ENCODE data around the gene OR13F1. TPM values are rescaled to one million over a fixed set of nuclear protein-coding genes. Genes with fewer than 3 reads are reported as not detected.
A peak's percentile ranks its signal among the peaks of the same experiment; 100 is the strongest.
"Not testable (repeated sequence)": the region's sequence is repeated elsewhere in the genome, so short reads cannot be mapped to it uniquely, and the experiment has no call there.

Gene OR13F1, protein sequence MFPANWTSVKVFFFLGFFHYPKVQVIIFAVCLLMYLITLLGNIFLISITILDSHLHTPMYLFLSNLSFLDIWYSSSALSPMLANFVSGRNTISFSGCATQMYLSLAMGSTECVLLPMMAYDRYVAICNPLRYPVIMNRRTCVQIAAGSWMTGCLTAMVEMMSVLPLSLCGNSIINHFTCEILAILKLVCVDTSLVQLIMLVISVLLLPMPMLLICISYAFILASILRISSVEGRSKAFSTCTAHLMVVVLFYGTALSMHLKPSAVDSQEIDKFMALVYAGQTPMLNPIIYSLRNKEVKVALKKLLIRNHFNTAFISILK
- not detected for polyA plus RNA-seq (ENCODE audit: insufficient read length in 4 of 4)

DNA sequence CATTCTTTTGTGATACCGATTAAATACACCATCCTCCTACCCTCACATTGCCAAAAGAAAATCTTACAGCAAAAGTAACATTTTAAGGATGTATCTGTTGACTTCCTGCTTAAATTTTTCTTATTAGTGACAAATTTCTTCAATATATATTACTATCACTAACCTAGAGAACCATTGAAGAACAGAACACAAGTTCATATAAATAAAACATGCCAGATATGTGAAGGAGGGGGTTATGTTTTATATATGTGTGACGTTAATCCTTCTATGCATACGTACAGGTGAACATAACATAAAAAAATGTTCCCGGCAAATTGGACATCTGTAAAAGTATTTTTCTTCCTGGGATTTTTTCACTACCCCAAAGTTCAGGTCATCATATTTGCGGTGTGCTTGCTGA lies at the start of gene OR13F1:
Gene OR13F1, plus strand, starts transcription at position 301 of the 400 bp plus-strand sequence. Its CDS starts 0 bp downstream, at position 301.
- DNase-seq (ENCODE audit: low read depth in 4 of 4, low spot score in 2 of 4), result no peak

DNA sequence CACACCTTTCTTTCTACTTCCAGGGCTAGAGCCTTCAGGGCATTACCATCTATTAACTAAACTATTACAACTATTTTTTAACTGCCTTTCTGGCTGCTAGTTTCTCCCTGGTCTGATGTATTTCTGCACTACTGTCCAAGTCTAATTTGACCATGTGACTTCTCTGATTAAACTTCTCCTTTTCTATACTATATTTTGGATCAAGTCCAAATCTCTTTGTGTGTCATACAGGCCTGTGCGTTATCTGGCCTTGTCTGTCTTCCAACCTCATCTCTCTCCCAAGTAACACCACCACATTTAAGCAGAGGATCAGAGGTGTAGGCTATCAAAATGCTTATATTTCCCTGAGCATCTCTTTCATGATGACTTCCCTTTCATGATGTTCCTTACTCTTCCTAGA lies 47.2 kb upstream of the OR13F1 start:
- no peak for DNase-seq (ENCODE audit: low read depth in 4 of 4, low spot score in 2 of 4)

DNA sequence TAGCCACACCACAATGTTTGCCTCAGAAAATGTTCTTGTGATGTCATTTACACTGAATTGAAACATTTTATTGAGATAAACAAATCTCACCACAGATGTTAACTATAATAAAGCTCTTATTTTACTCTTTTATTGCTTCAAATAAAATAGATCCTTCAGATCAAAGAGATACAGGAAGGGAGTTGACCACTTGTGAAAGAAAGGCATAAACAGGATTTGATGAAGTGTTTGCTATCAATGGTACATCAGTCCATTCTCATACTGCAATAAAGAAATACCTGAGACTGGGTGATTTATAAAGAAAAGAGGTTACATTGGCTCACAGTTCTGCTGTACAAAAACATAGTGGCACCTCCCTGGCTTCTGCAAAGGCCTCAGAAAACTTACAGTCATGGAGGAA lies 40.2 kb upstream of the OR13F1 start:
- DNase-seq (ENCODE audit: low read depth in 4 of 4, low spot score in 2 of 4), result no peak

DNA sequence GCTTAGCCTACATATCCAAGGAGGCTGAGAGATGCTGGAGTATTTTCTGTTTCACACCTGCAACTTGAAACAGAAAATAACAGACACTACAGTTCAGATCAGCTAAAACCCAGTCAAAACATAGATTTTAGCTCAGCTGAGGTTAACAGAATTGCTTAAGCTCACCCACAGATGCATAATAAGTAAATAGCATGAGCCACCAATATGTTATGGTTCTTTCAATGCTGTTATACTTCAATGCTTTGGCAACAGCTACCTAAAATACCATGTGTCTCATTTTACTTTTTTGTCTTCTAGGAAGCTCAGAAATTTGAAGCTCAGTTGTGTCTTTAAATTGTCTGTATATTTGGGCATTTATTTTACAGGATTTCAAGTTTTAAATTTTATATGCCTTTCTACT lies 35.8 kb upstream of the OR13F1 start:
- no peak for DNase-seq (ENCODE audit: low read depth in 4 of 4, low spot score in 2 of 4)

DNA sequence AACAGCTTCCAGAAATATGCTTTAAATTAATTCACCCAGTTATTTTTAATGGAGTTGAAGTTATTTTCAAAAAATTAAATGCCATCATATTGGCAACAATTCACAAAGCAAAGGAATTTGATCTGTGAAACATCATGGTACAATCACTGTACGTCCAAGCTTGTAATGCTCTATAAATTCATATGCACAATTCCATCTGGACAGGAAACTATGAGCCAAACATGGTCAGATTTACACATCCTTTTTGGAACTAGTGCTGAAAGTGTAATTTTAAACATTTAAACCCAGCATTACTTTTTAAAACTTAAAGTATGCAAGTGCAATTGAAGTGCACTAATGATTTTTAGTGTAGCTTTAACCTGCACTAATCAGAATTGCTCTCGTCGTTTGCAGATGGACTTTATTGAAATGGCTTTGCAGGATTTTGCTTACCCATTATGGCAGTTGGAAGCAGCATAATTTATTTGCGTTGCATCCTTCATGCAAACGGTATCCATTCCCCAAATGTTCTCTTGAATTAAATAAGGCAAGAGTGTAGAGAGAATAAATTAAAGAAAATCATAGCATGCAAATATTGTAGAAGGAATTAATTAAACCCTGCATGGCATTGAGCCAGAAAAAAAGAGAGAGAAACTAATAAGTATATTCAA lies 21.0 kb upstream of the OR13F1 start:
- DNase-seq (ENCODE audit: low read depth in 4 of 4, low spot score in 2 of 4), result no peak

DNA sequence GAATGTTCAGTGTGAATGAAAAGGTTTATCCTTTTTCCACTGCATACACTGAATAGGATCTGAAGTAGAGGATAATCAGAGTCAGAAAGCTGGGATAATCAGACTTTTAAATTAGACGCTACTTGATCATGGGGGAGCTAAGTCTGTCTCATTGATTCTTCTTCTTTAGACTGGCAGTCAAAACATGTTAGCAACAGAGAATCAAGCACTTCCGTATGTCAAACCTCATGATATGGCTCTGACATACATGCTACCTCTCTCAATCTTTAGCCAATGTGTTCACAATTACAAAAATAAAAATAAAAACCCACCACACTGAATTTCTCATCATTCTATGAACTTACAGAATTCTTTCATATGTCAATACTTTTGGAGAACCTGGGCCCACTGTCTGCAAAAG lies 19.0 kb upstream of the OR13F1 start:
- no peak for DNase-seq (ENCODE audit: low read depth in 4 of 4, low spot score in 2 of 4)

DNA sequence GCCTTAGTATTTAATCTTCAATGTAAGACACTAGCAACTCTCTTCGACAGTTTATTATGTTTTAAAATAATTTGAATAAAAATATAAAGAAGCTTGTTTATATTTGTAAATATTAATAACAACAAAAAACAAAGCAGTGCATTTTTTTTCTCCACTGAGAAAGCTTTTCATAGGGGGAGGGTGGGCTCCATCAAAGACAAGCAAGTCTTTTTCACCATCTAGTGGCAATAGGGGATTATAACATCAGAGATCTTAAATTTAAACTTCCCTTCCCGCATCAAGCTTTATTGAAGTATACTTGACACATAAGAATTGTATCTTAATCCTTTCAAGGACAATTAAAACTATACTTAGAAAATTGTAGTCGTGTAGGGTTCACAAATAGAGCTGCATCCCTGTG lies 9.3 kb upstream of the OR13F1 start:
- peak in 1 of 4 donors; percentile 6 for DNase-seq (ENCODE audit: low read depth in 4 of 4, low spot score in 2 of 4)

DNA sequence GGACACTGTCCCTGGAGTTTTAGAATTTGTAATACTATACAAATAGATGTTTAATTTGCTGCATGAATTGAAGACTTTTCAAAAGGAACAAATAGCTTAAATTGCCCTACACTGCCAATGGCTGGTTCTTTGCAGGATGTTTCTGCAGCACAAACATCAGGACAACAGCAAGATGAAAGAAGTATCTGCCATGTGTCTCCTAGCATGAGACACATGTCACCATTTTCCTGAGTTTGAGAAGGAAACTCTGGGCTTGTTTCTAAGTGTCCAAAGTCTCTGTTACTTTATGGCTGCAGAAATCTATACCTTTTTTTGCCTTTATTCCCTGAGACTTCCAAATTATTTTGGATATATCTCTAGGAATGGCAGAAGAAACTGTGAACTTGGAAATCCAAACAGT lies 623 bp upstream of the OR13F1 start:
- DNase-seq (ENCODE audit: low read depth in 4 of 4, low spot score in 2 of 4), result no peak

DNA sequence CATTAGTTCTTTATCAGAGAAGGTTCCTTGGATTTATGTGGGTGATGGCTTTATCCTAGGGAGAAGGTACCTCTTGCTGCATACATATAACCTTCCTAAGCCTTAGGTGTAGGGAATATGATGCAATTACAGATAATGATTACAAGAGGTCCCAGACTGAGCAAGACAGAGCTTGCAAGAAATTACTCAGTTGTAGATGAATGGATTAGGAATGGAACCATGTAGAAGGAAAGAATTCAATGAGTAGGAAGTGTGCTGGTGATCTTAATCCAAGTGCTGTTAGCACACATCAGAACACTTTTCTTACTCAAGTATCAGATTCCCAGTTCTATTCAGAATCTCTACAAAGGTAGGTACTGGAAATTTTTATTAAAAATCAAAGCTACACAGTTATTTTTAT lies 2.5 kb downstream of the OR13F1 start:
- DNase-seq (ENCODE audit: low read depth in 4 of 4, low spot score in 2 of 4), result no peak

DNA sequence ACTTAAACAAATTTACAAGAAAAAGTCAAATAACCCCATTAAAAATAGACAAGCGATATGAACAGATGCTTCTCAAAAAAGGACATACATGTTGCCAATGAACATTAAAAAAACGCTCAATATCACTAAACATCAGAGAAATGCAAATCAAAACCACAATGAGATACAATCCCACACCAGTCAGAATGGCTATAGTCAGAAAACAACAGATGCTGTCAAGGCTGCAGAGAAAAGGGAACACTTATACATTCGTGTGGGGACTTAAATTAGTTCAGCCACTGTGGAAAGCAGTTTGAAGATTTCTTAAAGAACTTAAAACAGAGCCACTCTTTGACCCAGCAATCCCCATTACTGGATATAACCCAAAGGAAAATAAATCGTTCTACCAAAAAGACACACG lies 10.8 kb downstream of the OR13F1 start:
- no peak for DNase-seq (ENCODE audit: low read depth in 4 of 4, low spot score in 2 of 4)

DNA sequence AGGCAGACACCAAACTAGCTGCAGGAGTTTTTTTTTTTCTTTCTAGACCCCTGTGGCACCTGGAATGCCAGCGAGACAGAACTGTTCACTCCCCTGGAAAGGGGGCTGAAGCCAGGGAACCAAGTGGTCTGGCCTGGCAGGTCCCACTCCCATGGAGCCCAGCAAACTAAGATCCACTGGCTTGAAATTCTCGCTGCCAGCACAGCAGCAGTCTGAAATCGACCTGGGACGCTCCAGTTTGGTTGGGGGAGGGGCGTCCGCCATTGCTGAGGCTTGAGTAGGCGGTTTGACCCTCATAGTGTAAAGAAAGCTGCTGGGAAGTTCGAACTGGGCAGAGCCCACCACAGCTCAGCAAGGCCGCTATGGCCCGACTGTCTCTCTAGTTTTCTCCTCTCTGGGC lies 16.2 kb downstream of the OR13F1 start:
- not testable (repeated sequence) for DNase-seq (ENCODE audit: low read depth in 4 of 4, low spot score in 2 of 4)

DNA sequence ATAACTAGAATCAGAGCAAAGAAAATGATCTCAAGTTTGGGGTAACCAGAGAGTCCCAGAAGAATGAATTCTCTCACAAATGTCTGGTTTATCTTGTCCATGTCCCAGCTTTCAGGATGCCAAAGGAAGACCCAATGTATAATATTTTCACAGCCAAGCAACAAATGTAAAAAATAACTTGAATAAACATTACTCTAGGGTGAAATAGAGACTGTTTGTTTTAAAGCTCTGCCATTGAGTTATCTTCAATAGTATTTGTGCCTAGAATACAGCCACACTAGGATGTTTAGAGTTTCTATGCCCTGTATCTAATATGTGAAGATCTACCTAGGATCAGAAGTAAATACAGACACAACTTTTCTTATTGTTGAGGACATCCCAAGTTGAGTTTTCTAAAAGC lies 23.0 kb downstream of the OR13F1 start, which contains the start of gene OR13C4:
Gene OR13C4, minus strand, starts transcription at position 101 of the 400 bp plus-strand sequence. Its CDS starts 0 bp downstream, at position 101.
- no peak for DNase-seq (ENCODE audit: low read depth in 4 of 4, low spot score in 2 of 4)

DNA sequence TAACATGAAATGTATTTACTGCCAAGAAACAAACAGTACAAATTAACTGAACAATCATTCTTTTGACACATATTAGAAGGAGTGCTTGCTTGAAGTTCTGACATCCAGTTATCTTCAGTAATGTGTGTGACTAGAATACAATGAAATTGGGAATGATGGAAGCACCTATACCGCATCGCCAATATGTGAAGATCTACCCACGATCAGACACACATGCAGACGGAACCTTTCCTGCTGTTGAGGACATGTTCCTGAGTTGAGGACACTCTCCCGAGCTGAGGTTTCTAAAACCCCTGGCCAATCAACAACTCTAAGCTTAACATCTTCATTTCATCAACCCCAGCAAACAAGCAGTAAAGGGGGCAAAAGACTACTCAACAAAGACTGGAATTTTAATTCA lies 32.7 kb downstream of the OR13F1 start, which contains the start of gene OR13C3:
Gene OR13C3, minus strand, starts transcription at position 101 of the 400 bp plus-strand sequence. CDS start 133 bp downstream, outside the sequence.
- no peak for DNase-seq (ENCODE audit: low read depth in 4 of 4, low spot score in 2 of 4)

DNA sequence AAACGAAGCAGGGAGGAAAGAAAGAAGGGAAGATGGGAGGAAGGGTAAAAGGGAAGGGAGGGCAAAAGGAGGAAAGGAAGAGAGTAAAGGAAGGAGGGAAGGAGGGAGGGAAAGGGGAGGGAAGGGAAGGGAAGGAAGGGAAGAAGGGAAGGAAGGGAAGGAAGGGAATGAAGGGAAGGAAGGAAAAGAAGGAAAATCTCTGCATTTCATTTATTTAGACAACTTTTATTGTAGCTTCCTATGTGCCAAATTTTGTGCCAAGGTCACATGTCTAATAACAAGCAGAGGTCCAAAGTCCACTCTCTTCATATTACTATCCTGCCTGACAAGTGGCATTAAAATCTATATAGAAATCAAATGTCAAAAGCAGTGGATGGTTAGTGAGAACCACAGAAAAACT lies 35.2 kb downstream of the OR13F1 start:
- DNase-seq (ENCODE audit: low read depth in 4 of 4, low spot score in 2 of 4), result no peak

DNA sequence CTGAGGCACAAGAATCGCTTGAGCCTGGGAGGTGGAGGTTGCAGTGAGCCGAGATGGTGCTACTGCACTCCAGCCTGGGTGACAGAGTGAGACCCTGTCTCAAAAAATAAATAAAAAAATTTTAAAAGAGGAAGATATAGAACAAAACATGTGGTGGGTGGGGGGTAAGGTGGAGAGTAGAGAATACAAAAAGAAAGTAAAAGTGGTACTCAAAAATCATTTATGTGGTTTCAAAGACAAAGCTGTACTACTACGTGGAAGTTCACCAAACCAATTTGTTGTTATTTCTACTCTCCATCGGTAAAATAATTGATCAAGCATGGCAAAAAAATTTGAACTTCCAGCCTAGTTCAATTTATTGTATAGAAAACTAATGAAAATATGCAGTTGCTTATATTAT lies 40.6 kb downstream of the OR13F1 start:
- no peak for DNase-seq (ENCODE audit: low read depth in 4 of 4, low spot score in 2 of 4)

DNA sequence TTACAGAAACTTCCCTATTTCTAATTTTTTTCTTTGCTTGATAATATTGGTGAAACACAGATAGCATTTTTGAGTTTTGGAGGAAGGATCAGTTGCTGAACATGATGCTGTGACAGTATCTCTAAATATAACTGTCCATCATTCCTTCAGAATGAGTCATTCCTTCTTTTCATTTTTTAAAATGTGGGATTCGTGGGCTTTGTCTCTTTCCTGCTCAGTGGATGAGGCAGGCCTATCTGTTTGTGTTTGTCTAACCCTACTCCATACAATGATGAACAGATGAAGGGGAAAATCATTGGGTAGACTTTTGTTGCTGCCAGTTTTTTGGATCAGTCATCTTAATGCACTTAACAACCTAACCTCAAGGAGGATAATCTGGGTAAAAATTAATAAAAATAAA lies 49.2 kb downstream of the OR13F1 start:
- DNase-seq (ENCODE audit: low read depth in 4 of 4, low spot score in 2 of 4), result no peak

Other genes starting within 250 kb of the OR13F1 start
- not detected for gene OR13C4, start 22.9 kb downstream of the OR13F1 start, polyA plus RNA-seq (ENCODE audit: insufficient read length in 4 of 4)
- gene OR13C3, start 32.6 kb downstream of the OR13F1 start, polyA plus RNA-seq (ENCODE audit: insufficient read length in 4 of 4), result not detected
- not detected for gene OR13C8, start 64.9 kb downstream of the OR13F1 start, polyA plus RNA-seq (ENCODE audit: insufficient read length in 4 of 4)
- gene OR13C5, start 95.2 kb downstream of the OR13F1 start, polyA plus RNA-seq (ENCODE audit: insufficient read length in 4 of 4), result under 1 TPM in 1 of 4 donors, not detected in 3; 0.21 TPM
- gene OR13C2, start 101.4 kb downstream of the OR13F1 start, polyA plus RNA-seq (ENCODE audit: insufficient read length in 4 of 4), result under 1 TPM in 3 of 4 donors, not detected in 1; 0.18 to 0.35 (median 0.32) TPM
- gene OR13C9, start 113.9 kb downstream of the OR13F1 start, polyA plus RNA-seq (ENCODE audit: insufficient read length in 4 of 4), result not detected
- under 1 TPM in 1 of 4 donors, not detected in 3; 0.11 TPM for gene OR13D1, start 190.3 kb downstream of the OR13F1 start, polyA plus RNA-seq (ENCODE audit: insufficient read length in 4 of 4)
- gene NIPSNAP3A, start 243.4 kb downstream of the OR13F1 start, polyA plus RNA-seq (ENCODE audit: insufficient read length in 4 of 4), result 10 to 100 TPM; 42.5 to 60.2 (median 55.1) TPM